ENCODE measurements around the gene GRIK4.

DNA sequence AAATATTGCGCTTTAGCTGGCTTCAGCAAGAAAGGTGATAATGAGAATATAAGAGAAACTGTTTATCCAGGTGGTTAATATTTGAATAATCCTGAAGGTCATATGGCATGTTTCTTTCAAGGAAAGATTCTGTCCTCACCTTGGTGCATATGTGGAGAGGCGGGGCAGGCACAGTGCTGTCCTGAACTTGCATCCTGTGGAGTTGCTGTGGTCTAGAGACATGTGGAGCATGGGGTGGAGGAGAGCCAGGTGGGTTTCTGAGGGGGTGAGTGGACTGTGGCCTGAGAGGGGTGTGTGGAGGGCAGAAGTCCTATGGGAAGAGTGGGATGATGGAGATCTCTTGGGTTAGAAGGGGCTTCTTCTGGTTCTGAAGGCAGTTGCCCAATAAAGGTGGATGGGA is 65.5 kb downstream of the GRIK4 start:
- no peak for TF ChIP-seq EZH2 (IDR thresholded peaks at IDR 0.05; ENCODE audit: borderline replicate concordance, insufficient read depth, low read depth, low read length, poor library complexity, severe bottlenecking)
- TF ChIP-seq, protein P1, sequence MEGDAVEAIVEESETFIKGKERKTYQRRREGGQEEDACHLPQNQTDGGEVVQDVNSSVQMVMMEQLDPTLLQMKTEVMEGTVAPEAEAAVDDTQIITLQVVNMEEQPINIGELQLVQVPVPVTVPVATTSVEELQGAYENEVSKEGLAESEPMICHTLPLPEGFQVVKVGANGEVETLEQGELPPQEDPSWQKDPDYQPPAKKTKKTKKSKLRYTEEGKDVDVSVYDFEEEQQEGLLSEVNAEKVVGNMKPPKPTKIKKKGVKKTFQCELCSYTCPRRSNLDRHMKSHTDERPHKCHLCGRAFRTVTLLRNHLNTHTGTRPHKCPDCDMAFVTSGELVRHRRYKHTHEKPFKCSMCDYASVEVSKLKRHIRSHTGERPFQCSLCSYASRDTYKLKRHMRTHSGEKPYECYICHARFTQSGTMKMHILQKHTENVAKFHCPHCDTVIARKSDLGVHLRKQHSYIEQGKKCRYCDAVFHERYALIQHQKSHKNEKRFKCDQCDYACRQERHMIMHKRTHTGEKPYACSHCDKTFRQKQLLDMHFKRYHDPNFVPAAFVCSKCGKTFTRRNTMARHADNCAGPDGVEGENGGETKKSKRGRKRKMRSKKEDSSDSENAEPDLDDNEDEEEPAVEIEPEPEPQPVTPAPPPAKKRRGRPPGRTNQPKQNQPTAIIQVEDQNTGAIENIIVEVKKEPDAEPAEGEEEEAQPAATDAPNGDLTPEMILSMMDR (IDR thresholded peaks at IDR 0.05) = no peak
